Liver (tissue), 3 donors: ENCODE measurements around the gene TMEM139.

Experiments
- EGR1 ChIP-seq, 2 donors: IDR thresholded peaks; 2 replicates each; pipeline ENCODE4 v1.6.1; 2016 to 2018; ENCODE audit warnings: antibody characterized with exemption in 2 of 2, low read depth in 2 of 2
- FOXA1 ChIP-seq: IDR thresholded peaks from 2 replicates; pipeline ENCODE4 v1.6.1; 2016; ENCODE audit warnings: antibody characterized with exemption
- GABPA ChIP-seq, 2 donors: IDR thresholded peaks in 1 of 2; conservative IDR thresholded peaks in 1 of 2; 2 replicates each; pipeline ENCODE4 v1.6.1; 2016; ENCODE audit warnings: antibody characterized with exemption in 2 of 2, mild to moderate bottlenecking in 1 of 2, moderate library complexity in 1 of 2
- NR2F2 ChIP-seq: IDR thresholded peaks from 2 replicates; pipeline ENCODE4 v1.6.1; 2016; ENCODE audit warnings: antibody characterized with exemption
- RAD21 ChIP-seq, 2 donors: IDR thresholded peaks; 2 replicates each; pipeline ENCODE4 v1.6.1; 2016; ENCODE audit warnings: antibody characterized with exemption in 2 of 2, mild to moderate bottlenecking in 2 of 2
- RXRA ChIP-seq, 2 donors: IDR thresholded peaks; 2 replicates each; pipeline ENCODE4 v1.6.1; 2017 to 2018; ENCODE audit warnings: antibody characterized with exemption in 2 of 2, mild to moderate bottlenecking in 1 of 2
- SP1 ChIP-seq: IDR thresholded peaks from 2 replicates; pipeline ENCODE4 v1.6.1; 2018; ENCODE audit warnings: antibody characterized with exemption, mild to moderate bottlenecking
- TAF1 ChIP-seq: conservative IDR thresholded peaks from 2 replicates; pipeline ENCODE4 v1.6.1; 2016; ENCODE audit warnings: antibody characterized with exemption, mild to moderate bottlenecking
- YY1 ChIP-seq: IDR thresholded peaks from 2 replicates; pipeline ENCODE4 v1.6.1; 2016; ENCODE audit warnings: antibody characterized with exemption, mild to moderate bottlenecking
- TF ChIP-seq, protein P1 (sequence below): fragments of 150-350 bp; IDR thresholded peaks from 2 replicates; pipeline ENCODE4 v1.5.1; 2017; ENCODE audit warnings: improper control_type of control experiment, low read depth, low read length; ENCODE audit not compliant: missing input control
- TF ChIP-seq, protein P2 (sequence below): IDR thresholded peaks from 2 replicates; pipeline ENCODE4 v1.6.1; 2016; ENCODE audit warnings: antibody characterized with exemption
- TF ChIP-seq, protein P3 (sequence below): IDR thresholded peaks from 2 replicates; pipeline ENCODE4 v1.6.1; 2016; ENCODE audit warnings: antibody characterized with exemption
- TF ChIP-seq, protein P4 (sequence below): IDR thresholded peaks from 2 replicates; pipeline ENCODE4 v1.6.1; 2016; ENCODE audit warnings: antibody characterized with exemption
- donor health status: healthy.
- donor health status: healthy.

DNA sequence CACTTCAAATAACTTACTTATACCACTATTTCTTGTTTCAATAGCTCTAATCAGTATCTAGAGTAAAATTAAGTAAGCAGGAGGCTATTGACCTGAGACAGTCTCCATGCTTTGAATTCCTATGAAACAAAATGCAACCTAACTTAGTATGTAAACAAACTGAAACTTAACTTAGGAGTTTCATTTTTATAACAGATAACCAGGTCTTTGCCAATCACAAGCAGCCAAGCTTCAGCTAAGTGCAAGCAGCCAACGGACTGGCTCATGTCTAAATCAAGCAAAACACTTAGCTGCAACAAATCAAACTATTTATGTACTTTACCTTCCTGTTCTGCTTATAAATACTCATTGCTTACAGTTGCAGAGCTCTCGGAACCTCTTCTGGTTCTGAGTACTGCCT, 25.9 kb upstream of the TMEM139 start:
- TF ChIP-seq, protein P1, sequence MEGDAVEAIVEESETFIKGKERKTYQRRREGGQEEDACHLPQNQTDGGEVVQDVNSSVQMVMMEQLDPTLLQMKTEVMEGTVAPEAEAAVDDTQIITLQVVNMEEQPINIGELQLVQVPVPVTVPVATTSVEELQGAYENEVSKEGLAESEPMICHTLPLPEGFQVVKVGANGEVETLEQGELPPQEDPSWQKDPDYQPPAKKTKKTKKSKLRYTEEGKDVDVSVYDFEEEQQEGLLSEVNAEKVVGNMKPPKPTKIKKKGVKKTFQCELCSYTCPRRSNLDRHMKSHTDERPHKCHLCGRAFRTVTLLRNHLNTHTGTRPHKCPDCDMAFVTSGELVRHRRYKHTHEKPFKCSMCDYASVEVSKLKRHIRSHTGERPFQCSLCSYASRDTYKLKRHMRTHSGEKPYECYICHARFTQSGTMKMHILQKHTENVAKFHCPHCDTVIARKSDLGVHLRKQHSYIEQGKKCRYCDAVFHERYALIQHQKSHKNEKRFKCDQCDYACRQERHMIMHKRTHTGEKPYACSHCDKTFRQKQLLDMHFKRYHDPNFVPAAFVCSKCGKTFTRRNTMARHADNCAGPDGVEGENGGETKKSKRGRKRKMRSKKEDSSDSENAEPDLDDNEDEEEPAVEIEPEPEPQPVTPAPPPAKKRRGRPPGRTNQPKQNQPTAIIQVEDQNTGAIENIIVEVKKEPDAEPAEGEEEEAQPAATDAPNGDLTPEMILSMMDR = no peak
- TF ChIP-seq EGR1 (IDR thresholded peaks at IDR 0.05; ENCODE audit: low read depth in 2 of 2) (no peak), GABPA (IDR thresholded peaks at IDR 0.05 in 1 of 2, conservative IDR thresholded peaks at IDR 0.05 in 1 of 2) (no peak), TAF1 (peak; percentile 56), NR2F2 (no peak), RAD21 (IDR thresholded peaks at IDR 0.05) (peak in 1 of 2 donors; percentile 24), RXRA (IDR thresholded peaks at IDR 0.05) (peak; percentile 65 to 84), SP1 (peak; percentile 81), FOXA1 (no peak), YY1 (no peak)
- TF ChIP-seq, protein P2, sequence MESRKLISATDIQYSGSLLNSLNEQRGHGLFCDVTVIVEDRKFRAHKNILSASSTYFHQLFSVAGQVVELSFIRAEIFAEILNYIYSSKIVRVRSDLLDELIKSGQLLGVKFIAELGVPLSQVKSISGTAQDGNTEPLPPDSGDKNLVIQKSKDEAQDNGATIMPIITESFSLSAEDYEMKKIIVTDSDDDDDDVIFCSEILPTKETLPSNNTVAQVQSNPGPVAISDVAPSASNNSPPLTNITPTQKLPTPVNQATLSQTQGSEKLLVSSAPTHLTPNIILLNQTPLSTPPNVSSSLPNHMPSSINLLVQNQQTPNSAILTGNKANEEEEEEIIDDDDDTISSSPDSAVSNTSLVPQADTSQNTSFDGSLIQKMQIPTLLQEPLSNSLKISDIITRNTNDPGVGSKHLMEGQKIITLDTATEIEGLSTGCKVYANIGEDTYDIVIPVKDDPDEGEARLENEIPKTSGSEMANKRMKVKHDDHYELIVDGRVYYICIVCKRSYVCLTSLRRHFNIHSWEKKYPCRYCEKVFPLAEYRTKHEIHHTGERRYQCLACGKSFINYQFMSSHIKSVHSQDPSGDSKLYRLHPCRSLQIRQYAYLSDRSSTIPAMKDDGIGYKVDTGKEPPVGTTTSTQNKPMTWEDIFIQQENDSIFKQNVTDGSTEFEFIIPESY = peak; percentile 18
- TF ChIP-seq, protein P3, sequence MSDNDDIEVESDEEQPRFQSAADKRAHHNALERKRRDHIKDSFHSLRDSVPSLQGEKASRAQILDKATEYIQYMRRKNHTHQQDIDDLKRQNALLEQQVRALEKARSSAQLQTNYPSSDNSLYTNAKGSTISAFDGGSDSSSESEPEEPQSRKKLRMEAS = no peak
- TF ChIP-seq, protein P4, sequence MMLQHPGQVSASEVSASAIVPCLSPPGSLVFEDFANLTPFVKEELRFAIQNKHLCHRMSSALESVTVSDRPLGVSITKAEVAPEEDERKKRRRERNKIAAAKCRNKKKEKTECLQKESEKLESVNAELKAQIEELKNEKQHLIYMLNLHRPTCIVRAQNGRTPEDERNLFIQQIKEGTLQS = no peak
